GM21529 (cell line): ENCODE measurements around the gene BCAS3.
"Not testable (repeated sequence)": the region's sequence is repeated elsewhere in the genome, so short reads cannot be mapped to it uniquely, and the experiment has no call there.

ENCODE experiments used
- ATAC-seq: cut with Tn5 transposase; IDR thresholded peaks from one replicate; pipeline ENCODE4 v1.9.1; 2021; ENCODE audit not compliant: unreplicated experiment

BCAS3 gene

GRCh38 chr17:60989379-60989778 lies 311.7 kb downstream of the BCAS3 start:
- no peak for ATAC-seq

GRCh38 chr17:60989846-60990245 lies 312.2 kb downstream of the BCAS3 start:
- no peak for ATAC-seq

DNA sequence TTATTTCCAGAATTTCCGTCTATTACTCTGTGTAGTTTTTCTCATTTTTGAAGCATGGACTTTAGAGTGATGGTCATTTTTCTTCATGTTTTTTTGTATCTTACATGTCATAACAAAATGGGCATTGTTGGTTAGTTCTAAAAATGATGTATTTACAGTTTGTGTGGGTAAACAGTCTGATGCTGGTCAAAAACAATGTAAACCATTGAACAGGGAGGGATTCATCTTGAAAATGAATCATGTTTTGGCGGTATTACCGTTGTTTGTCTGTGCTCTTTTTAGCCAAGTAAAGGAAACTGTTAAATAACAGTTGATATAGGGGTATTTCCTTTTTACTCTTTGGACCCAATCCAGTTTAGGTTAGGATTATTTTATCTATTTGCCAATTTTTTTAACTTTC lies 315.8 kb downstream of the BCAS3 start:
- no peak for ATAC-seq

DNA sequence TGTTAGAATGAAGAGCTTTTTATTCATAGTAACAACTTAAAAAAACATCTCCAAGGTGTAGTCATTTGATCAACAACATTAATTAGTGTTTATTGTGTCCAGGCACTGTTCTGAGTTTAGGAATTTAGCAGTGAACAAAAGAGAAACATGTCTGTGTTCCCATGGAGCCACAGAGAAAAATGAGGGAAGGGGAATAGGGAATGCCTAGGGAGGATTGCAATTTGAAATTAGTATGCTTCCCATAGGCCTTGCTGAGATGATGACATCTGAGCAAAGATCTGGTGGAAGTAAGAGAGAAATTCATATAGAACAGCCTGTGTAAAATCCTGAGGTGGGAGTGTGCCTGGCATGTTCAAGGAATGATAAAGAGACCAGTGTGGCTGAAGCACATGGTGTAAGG lies 318.0 kb downstream of the BCAS3 start:
- ATAC-seq, result no peak

DNA sequence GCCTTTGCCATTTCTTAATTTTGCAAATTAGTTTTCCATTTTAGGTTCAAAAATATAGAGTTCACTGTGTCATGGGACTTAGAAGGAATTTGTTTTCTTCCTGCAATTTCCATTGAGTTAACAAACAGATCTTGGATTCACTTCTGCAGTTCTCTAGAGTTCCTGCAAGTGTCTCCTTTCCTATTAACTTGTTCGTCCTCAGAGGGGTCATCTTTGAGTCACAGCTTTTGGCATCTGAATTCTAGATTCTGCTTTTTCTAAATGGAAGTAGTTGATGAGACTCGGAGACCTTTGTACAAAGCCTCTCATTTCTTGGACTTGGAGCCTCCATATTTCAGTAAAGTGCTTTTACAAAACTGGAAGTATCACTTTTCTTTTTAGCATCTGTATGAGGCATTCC lies 323.3 kb downstream of the BCAS3 start:
- no peak for ATAC-seq

DNA sequence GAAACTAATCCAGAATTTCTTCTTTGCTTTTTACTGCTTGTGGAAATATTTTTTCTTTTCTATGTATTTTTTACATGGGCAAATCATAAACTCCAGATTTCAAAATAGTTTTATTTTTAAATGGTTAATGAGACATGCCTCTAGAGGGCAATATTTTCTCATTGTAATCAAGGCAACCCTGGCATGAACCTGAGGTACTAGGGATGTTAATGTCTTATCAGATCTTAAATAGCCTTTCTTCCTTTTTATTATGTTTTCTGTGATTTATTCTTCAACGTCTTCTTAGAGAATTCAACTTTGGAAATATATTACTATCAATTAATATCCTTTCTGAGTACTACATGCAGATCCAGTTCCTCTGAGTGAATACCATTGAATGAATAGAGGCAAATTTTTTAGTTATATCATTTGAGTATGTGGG lies 324.7 kb downstream of the BCAS3 start:
- no peak for ATAC-seq

DNA sequence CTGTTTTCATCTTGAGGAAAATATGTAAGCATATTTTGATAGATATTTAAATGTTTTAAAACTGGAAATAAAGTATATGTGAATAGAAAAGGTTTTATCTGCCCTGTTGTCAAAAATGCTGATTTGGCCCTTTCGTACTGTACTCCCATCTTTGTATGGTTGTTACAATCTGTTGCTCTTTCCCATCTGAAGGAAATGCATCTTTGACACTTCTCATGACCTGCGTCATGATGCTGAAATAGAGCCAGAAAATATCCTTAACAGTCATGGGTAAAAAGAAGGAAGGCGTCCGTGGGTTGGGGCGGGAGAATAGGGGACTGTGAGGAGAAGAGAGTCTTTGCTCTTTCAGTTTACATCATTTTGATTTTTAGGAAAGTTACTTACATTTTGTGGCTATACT lies 327.7 kb downstream of the BCAS3 start:
- ATAC-seq, result no peak

GRCh38 chr17:61005958-61006357 lies 328.3 kb downstream of the BCAS3 start:
- not testable (repeated sequence) for ATAC-seq

DNA sequence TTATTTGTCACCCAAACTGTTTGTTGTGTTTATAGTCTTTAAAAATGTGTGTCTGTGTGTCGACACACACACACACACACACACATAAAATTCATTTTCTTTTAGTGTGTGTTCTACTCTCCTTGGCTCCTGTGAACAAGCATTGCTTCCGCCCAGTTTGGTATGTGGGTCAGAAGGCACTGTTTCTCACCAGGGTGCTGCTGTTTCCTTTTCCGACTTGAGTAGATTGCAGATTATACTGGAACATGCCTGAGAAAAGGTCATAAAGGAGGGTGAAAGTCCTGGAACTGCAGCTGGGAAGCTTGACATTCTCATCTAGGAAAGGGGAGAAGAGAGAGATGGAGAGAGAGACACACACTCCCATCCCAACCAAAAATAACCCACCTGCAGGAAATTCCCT lies 330.3 kb downstream of the BCAS3 start:
- no peak for ATAC-seq

- no peak for ATAC-seq
Observed at GRCh38 chr17:61009663-61010062, 332.0 kb downstream of the BCAS3 start.

GRCh38 chr17:61010661-61011170 lies 333.1 kb downstream of the BCAS3 start:
- ATAC-seq, result no peak

- no peak for ATAC-seq
Observed at GRCh38 chr17:61011251-61011650, 333.6 kb downstream of the BCAS3 start.

GRCh38 chr17:61015966-61016365 lies 338.3 kb downstream of the BCAS3 start:
- ATAC-seq, result no peak

DNA sequence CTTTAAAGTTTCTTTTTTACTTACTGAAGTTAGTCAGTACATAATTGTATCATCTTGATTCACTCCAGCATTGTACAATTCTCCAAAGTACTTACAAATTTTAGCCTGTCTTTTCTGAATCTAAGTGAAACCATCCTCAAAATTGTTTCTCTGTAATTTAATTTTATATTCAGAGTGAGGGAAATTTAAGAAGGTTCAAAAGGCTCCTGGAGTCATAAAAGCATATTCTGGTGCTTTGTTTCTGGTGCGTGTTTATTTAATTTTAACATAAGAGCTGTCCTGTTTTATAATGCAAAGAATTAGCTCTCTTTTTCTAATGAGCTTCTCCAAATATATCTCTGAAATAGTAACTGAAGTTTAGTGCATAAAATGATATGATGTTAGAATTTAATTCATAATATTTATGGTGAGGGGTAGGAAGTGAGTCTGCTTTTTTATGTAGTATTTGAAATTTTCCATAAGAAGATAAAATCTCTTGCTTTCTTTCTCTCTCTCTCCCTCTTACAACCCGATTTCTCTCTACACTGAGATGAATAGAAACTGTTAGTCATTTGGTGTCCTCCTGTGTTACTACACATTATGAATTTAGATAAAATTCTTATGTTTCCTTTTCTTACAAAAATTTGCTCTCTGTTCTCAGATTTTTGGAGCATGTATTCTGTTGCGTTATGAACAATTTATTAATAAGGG lies 339.8 kb downstream of the BCAS3 start:
- ATAC-seq, result no peak

DNA sequence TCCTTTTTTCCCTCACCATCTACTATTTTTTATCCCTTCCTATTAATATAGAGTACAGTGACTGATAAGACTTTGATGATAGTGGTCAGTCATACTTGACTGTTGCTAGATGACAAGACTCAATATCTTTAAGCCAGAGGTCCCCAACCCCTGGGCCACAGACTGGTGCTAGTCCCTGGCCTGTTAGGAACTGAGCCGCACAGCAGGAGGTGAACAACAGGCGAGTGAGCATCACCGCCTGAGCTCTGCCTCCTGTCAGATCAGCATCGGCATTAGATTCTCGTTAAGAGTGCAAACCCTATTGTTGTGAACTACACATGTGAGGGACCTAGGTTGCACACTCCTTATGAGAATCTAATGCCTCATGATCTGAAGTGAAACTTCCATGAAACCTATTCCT lies 341.3 kb downstream of the BCAS3 start:
- ATAC-seq, result no peak

GRCh38 chr17:61023996-61024395 lies 346.3 kb downstream of the BCAS3 start:
- no peak for ATAC-seq

DNA sequence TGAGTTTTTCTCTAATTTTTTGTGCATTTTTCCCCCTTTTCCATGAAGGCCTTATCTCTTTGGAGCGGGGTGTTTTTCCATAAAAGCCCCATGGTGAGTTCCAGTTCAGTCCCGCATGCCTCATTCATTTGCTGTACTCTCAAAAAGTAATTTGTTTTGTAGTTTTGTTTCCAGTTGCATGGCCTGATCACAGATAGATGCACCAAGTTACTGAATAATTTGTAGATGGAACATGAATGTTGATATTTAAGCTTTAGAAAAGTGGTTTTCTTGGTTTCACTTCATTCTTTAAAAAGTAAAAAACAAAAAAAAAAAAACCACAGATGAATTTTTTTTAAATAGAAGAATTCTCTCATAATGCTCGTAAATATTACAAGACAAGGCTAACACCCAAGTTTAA lies 349.2 kb downstream of the BCAS3 start:
- no peak for ATAC-seq

- no peak for ATAC-seq
Observed at GRCh38 chr17:61029181-61029580, 351.5 kb downstream of the BCAS3 start.

DNA sequence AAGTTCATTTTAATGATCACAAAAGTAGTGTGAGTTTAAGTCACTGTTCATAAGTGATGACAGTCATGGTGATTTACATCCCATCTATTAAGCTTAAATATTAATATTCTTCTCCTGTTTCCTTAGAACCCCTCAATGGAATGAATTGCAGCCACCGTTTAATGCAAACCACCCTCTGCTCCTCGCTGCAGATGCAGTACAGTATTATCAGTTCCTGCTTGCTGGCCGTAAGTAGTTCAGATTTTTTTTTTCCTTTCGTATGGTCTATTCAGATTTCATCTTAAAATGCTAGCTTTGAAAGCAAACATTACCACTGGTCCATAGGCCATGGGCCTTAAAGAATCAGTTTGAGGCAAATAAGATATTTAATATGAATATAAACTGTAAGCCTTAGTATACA lies 363.0 kb downstream of the BCAS3 start:
- ATAC-seq, result no peak

GRCh38 chr17:61042348-61042747 lies 364.7 kb downstream of the BCAS3 start:
- not testable (repeated sequence) for ATAC-seq

DNA sequence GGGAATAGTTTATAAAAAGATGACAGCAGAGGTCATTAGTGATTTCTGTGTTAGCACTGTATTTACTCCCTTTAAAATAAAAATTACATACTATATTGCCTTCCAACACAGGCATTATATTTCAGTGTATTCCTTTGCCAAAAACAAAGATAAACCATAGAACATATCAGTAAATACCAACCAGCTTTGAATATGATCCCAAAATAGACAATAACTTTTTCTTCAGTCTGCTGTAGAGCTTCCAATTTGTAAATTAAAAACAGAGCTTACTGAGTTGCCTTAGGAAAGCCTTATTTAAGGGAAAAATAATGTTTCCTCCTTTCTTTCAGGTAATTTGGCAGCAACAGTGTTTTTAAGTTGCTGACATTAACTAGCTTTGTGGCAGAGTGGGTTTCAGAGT lies 369.9 kb downstream of the BCAS3 start:
- no peak for ATAC-seq

DNA sequence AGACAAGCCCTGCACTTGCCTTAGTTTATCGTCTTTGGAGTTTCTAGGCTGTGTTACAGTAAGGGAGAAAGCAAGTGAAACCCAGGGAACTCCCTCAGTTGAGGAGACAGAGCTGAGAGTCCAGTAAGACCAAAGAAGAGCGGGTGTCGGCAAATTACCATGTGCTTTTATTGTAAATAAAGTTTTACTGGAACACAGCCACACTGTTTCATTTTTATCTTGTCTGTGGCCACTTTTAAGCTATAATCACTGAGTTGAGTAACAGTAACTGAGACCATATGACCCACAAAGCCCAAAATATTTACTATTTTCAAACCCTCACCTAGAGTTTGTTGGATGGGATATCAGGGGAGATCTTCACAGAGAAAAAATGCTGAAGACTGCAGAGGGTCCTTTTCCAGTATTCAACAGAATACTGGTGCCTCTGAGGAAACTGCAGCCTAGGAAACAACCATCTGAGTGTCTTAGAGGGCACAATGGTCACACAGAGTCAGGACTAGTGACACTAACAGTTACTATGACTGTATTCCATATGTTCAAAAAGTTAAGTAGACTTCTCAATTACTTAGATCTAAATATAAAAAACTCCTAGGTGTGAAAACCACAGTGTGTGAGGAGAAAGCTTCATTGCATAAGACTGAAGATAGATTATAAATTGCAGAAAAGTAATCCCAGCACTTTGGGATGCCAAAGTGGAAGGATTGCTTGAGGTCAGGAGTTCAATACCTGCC lies 370.9 kb downstream of the BCAS3 start:
- no peak for ATAC-seq
